Activated CD4-positive, alpha-beta T cell treated with anti-CD3 and anti-CD28 coated beads for 36 hours (primary cell): Measurements from ENCODE around the gene HUNK. TPM values are rescaled to one million over a fixed set of nuclear protein-coding genes. Genes with fewer than 3 reads are reported as not detected.

Experiments used
- ATAC-seq: fragments of 200-7000 bp; cut with Tn5 transposase; one replicate; pipeline ENCODE4 v1.10.0; 2021; ENCODE audit warnings: mild to moderate bottlenecking, moderate library complexity
- CTCF ChIA-PET: fragments of 350-600 bp; sonication (Branson Sonifier 250); formaldehyde crosslinking; loops from one replicate; lab custom pipeline; 2021; ENCODE audit warnings: antibody characterized with exemption; lab: Charles Lee
- POLR2A ChIA-PET: fragments of 350-600 bp; sonication (Branson Sonifier 250); formaldehyde crosslinking; loops from one replicate; lab custom pipeline; 2021; ENCODE audit warnings: antibody characterized with exemption, inconsistent platforms; lab: Charles Lee
- DNase-seq: peaks from one replicate; pipeline ENCODE4 v3.0.0-alpha.2; 2020
- H3K27ac Mint-ChIP-seq: one replicate; pipeline ENCODE4 v1.8.0; 2021; ENCODE audit warnings: mixed read lengths
- H3K27me3 Mint-ChIP-seq: one replicate; pipeline ENCODE4 v1.8.0; 2021; ENCODE audit warnings: mixed read lengths
- H3K36me3 Mint-ChIP-seq: one replicate; pipeline ENCODE4 v1.8.0; 2021; ENCODE audit warnings: low read depth, mixed read lengths
- H3K4me1 Mint-ChIP-seq: one replicate; pipeline ENCODE4 v1.8.0; 2021; ENCODE audit warnings: mixed read lengths
- H3K4me3 Mint-ChIP-seq: one replicate; pipeline ENCODE4 v1.8.0; 2021; ENCODE audit warnings: mild to moderate bottlenecking, moderate library complexity, mixed read lengths
- H3K9me3 Mint-ChIP-seq: one replicate; pipeline ENCODE4 v1.8.0; 2021; ENCODE audit warnings: low read depth, mixed read lengths
- intact Hi-C, 2 experiments: fragments of 100-400 bp; cut with DNase I in 1 of 2; cut with micrococcal nuclease in 1 of 2; formaldehyde crosslinking; loops; one replicate each; pipeline versions ENCODE4 v1.14.2 to v1.15.1; 2022 to 2024; cut with DNase I, micrococcal nuclease
- total RNA-seq, 2 experiments: library from RNA; stranded (reverse); gene quantifications; one replicate each; pipeline ENCODE4 v1.2.3, GENCODE V29; 2021

HUNK gene
- total RNA-seq, 2 experiments from 2014 or later: 0.02 to 0.27 TPM

DNA sequence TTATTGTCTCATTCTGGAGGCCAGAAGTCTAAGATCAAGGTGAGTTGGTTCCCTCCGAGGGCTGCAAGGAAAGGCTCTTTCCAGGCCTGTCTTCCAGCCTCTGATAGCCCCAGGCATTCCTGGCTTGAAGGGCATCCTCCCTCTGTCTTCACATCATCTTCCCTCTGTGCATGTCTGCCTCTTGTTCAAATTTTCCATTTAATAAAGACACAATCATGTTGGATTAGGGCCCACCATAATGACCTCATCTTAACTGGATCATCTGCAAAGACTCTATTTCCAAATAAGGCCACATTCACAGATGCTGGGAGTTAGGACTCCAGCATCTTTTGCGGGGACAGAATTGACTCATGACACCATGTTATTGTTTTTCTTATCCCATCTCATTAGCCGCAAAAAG is 24.5 kb downstream of the HUNK start:
- H3K4me1 Mint-ChIP-seq: peaks cover 6% of the 10 kb centered on the region
- no peak overlapping the region for H3K27ac Mint-ChIP-seq
- intact Hi-C loops: no loop called here
- no peak for DNase-seq
- no peak overlapping the region for H3K4me3 Mint-ChIP-seq
- no peak for ATAC-seq
- H3K9me3 Mint-ChIP-seq: peaks cover 3% of the 10 kb centered on the region
- POLR2A ChIA-PET: no interaction called here
- H3K27me3 Mint-ChIP-seq: peaks cover 7% of the 10 kb centered on the region
- no peaks in the 10 kb centered on the region for H3K36me3 Mint-ChIP-seq
- CTCF ChIA-PET: interaction anchor here (0.6 kb wide), 1 partner anchor 42 kb away, joined by 3 read pairs; no protein-coding TSS in a partner anchor

DNA sequence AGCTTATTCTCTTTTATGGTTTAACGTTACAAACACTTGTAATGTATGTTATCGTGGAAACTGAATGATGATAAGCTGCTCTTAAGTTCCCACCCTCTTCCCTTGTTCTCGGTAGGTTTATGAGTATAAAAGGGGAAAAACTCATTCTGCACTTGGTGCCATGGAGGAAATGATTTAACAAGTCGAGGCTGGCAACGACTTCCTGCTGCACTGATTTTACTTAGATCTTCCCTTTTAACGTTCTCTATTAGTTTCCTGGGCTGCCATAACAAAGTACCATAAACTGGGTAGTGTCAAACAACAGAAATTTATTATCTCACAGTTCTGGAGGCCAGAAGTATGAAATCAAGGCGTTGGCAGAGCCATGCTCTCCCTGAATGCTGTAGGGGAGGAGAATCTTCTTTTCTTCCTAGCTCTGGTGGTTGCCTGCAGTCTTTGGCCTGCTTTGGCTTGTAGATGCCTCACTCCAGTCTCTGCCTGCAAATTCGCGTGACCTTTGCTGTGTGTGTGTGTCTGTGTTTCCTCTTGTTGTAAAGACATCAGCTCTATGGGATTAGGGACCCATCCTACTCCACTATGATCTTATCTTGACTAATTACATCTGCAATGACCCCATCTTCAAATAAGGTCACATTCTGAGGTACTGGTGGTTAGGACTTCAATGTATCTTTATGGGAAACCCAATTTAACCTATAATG is 26.3 kb downstream of the HUNK start:
- Mint-ChIP-seq H3K9me3 (peaks cover 3% of the 10 kb centered on the region), H3K4me1 (peaks cover 6% of the 10 kb centered on the region), H3K4me3 (no peak overlapping the region), H3K36me3 (no peaks in the 10 kb centered on the region), H3K27ac (no peak overlapping the region), H3K27me3 (no peaks in the 10 kb centered on the region)
- ChIA-PET CTCF (interaction anchor here (0.7 to 0.9 kb wide), 2 partner anchors 10 to 33 kb away, joined by 3 read pairs; no protein-coding TSS in a partner anchor), POLR2A (no interaction called here)
- DNase-seq (no peak), ATAC-seq (no peak)
- intact Hi-C loops: no loop called here

- ATAC-seq (no peak), DNase-seq (no peak)
- intact Hi-C loops: no loop called here
- CTCF ChIA-PET: interaction anchor here (0.6 to 0.7 kb wide), 3 partner anchors 11 to 252 kb away, joined by 3 read pairs; no protein-coding TSS in a partner anchor
- Mint-ChIP-seq H3K9me3 (peaks cover 3% of the 10 kb centered on the region), H3K27me3 (peaks cover 5% of the 10 kb centered on the region), H3K27ac (no peak overlapping the region), H3K4me1 (peaks cover 6% of the 10 kb centered on the region), H3K36me3 (no peaks in the 10 kb centered on the region), H3K4me3 (no peak overlapping the region)
- POLR2A ChIA-PET: no interaction called here
These were observed 27.5 kb downstream of the HUNK start for GRCh38 chr21:31900121-31900895.

- peaks cover 11% of the 10 kb centered on the region for H3K27me3 Mint-ChIP-seq
- no peak for DNase-seq
These were observed 28.5 kb downstream of the HUNK start for GRCh38 chr21:31901315-31901714.

DNA sequence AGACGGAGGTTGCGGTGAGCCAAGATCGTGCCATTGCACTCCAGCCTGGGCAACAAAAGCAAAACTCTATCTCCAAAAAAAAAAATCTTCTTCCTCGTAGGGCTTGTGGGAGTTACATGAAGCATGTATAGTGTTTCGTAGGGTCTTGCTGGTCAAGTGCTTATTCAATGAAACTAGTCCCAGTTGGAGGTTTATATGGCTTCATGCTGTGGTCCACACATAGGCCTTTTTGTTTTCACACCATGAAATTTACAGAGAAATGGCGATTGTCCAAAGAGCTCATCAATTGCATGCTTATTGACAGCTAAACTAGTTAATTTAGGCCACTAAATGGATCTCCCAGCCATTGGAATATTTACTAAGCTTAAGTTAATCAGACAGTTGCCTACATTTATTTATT is 29.6 kb downstream of the HUNK start:
- CTCF ChIA-PET: no interaction called here
- H3K27me3 Mint-ChIP-seq: peaks cover 17% of the 10 kb centered on the region
- DNase-seq (no peak), ATAC-seq (no peak)
- H3K4me3 Mint-ChIP-seq: no peak overlapping the region
- peaks cover 3% of the 10 kb centered on the region for H3K9me3 Mint-ChIP-seq
- no peak overlapping the region for H3K27ac Mint-ChIP-seq
- H3K4me1 Mint-ChIP-seq: peaks cover 6% of the 10 kb centered on the region
- H3K36me3 Mint-ChIP-seq: no peaks in the 10 kb centered on the region
- POLR2A ChIA-PET: no interaction called here
- intact Hi-C loops: no loop called here

More at GRCh38 chr21:31901315-31901714, 28.5 kb downstream of the HUNK start:
- Mint-ChIP-seq H3K4me3 (no peak overlapping the region), H3K27ac (no peak overlapping the region), H3K36me3 (no peaks in the 10 kb centered on the region), H3K9me3 (peaks cover 3% of the 10 kb centered on the region), H3K4me1 (peaks cover 6% of the 10 kb centered on the region)
- ChIA-PET CTCF (interaction anchor here (0.6 to 0.7 kb wide), 2 partner anchors 135 to 253 kb away, joined by 3 read pairs; no protein-coding TSS in a partner anchor), POLR2A (no interaction called here)
- ATAC-seq: no peak
- intact Hi-C loops: no loop called here

- intact Hi-C loops: no loop called here
- Mint-ChIP-seq H3K27me3 (peaks cover 19% of the 10 kb centered on the region), H3K36me3 (no peaks in the 10 kb centered on the region), H3K4me3 (no peak overlapping the region), H3K27ac (no peak overlapping the region), H3K4me1 (peaks cover 5% of the 10 kb centered on the region), H3K9me3 (peaks cover 3% of the 10 kb centered on the region)
- ATAC-seq (no peak), DNase-seq (no peak)
- POLR2A ChIA-PET: no interaction called here
- CTCF ChIA-PET: no interaction called here
These were observed 31.1 kb downstream of the HUNK start for GRCh38 chr21:31903896-31904295.

- ChIA-PET POLR2A (no interaction called here), CTCF (interaction anchor here (0.6 to 1.0 kb wide), 3 partner anchors 10 to 173 kb away, joined by 3 read pairs; no protein-coding TSS in a partner anchor)
- H3K27me3 Mint-ChIP-seq: peaks cover 25% of the 10 kb centered on the region
- no peak overlapping the region for H3K4me3 Mint-ChIP-seq
- no peaks in the 10 kb centered on the region for H3K36me3 Mint-ChIP-seq
- no peaks in the 10 kb centered on the region for H3K4me1 Mint-ChIP-seq
- no peak for DNase-seq
- no peak overlapping the region for H3K27ac Mint-ChIP-seq
- ATAC-seq: no peak
- intact Hi-C loops: no loop called here
- H3K9me3 Mint-ChIP-seq: no peaks in the 10 kb centered on the region
These were observed 33.0 kb downstream of the HUNK start for GRCh38 chr21:31905503-31906451.

DNA sequence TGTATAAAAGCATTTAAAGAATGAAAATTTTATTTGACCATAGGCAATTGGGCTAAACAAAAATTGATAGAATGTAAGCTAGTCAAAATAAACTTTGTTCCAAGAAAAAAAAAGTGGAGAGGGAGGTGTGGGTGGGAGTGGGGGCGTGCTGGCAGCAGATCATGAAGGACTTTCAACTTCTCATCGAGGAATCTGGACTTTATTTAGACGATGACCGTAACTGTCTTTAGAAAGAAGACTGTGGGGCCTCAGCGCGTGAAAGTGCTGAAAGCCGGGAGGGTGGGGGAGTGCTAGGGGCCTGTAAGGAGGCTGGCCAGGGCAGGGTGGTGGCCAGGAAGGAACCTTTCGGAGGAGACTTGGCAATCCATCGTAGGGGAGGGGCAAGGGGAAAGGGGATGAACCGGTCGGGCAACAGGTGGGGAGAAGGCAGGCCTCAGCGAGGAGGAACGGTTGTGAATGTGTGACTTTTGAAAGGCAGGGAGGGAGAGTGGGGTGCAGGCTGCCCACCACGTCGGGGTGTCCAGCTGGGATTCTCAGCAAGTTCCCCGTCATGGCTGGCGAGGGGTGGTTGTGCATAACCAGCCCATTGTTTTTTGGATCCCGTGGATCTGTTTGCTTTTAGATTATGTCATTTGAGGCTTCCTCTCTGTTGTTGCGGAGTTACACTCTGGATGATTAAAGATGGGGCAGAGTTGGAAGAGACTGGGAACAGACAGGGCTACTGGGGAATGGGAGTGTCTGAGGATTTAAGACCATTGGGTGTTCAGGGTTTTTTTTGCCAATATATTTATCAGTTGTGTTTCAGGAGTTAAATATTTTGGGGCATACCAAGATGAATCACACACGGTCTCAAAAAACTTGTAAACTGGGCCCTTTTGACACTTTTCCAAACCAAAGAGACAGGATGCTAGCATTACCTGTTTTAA is 35.5 kb downstream of the HUNK start:
- CTCF ChIA-PET: interaction anchor here (0.6 kb wide), 1 partner anchor 672 kb away, joined by 4 read pairs; no protein-coding TSS in a partner anchor
- ATAC-seq: no peak

GRCh38 chr21:31909153-31910073 is 36.6 kb downstream of the HUNK start:
- POLR2A ChIA-PET: no interaction called here
- ATAC-seq: no peak
- Mint-ChIP-seq H3K4me3 (no peak overlapping the region), H3K36me3 (no peaks in the 10 kb centered on the region), H3K27me3 (peaks cover 29% of the 10 kb centered on the region), H3K27ac (no peak overlapping the region), H3K9me3 (no peaks in the 10 kb centered on the region), H3K4me1 (no peaks in the 10 kb centered on the region)
- intact Hi-C loops: no loop called here
- CTCF ChIA-PET: no interaction called here
- no peak for DNase-seq

More for the DNA sequence above, 35.5 kb downstream of the HUNK start:
- POLR2A ChIA-PET: no interaction called here
- no peak for DNase-seq
- H3K27me3 Mint-ChIP-seq: peaks cover 29% of the 10 kb centered on the region
- no peaks in the 10 kb centered on the region for H3K4me1 Mint-ChIP-seq
- H3K9me3 Mint-ChIP-seq: no peaks in the 10 kb centered on the region
- no peak overlapping the region for H3K4me3 Mint-ChIP-seq
- intact Hi-C loops: no loop called here
- no peaks in the 10 kb centered on the region for H3K36me3 Mint-ChIP-seq
- H3K27ac Mint-ChIP-seq: no peak overlapping the region

DNA sequence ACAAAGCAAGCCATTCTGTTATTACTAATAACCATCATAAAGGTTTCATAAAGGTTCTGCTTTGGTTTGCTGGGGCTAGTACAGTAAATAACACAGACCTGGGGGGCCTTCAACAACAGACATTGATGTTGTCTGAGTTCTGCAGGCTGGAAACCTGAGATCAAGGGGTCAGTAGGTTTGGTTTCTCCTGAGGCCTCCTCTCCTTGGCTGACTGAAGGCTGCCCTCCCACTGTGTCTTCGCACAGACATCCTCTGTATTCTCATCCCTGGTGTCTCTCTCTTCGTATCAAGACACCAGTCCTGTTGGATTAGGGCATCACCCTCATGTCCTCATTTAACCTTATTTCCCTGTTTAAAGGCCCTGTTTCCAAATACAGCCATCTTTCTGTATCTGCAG is 37.3 kb downstream of the HUNK start:
- intact Hi-C loops: no loop called here
- ATAC-seq: no peak
- no peak for DNase-seq
- Mint-ChIP-seq H3K9me3 (no peaks in the 10 kb centered on the region), H3K27me3 (peaks cover 24% of the 10 kb centered on the region), H3K4me1 (no peaks in the 10 kb centered on the region), H3K4me3 (no peak overlapping the region), H3K27ac (no peak overlapping the region), H3K36me3 (no peaks in the 10 kb centered on the region)
- POLR2A ChIA-PET: no interaction called here
- CTCF ChIA-PET: no interaction called here
